HepG2 (cell line): ENCODE measurements around the gene TCF23. TPM values are rescaled to one million over a fixed set of nuclear protein-coding genes. Genes with fewer than 3 reads are reported as not detected.

Experiments
- KDM5A ChIP-seq: fragments of 200-600 bp; sonication (generic); IDR thresholded peaks from 2 replicates; pipeline ENCODE4 v1.7.0; 2018; ENCODE audit warnings: antibody characterized with exemption, mild to moderate bottlenecking, low read length, borderline replicate concordance
- MXI1 ChIP-seq: IDR thresholded peaks from 3 replicates; pipeline ENCODE4 v1.6.1; 2012; ENCODE audit warnings: low read depth, low read length, inconsistent platforms, borderline replicate concordance
- SMYD3 ChIP-seq: sonication (generic); formaldehyde crosslinking; IDR thresholded peaks from 2 replicates; pipeline ENCODE4 v1.8.1; 2023; ENCODE audit warnings: mild to moderate bottlenecking, missing genetic modification reagents
- ZKSCAN5 ChIP-seq: sonication (generic); formaldehyde crosslinking; IDR thresholded peaks from 2 replicates; pipeline ENCODE4 v1.5.1; 2020; ENCODE audit warnings: mild to moderate bottlenecking, missing genetic modification reagents
- ZMYM2 ChIP-seq: sonication (generic); formaldehyde crosslinking; IDR thresholded peaks from 2 replicates; pipeline ENCODE4 v1.8.0; 2022; ENCODE audit warnings: mild to moderate bottlenecking, missing genetic modification reagents
- ZNF136 ChIP-seq: sonication (generic); formaldehyde crosslinking; IDR thresholded peaks from 2 replicates; pipeline ENCODE4 v1.8.1; 2022; ENCODE audit warnings: low read depth, mild to moderate bottlenecking, moderate library complexity, missing genetic modification reagents
- ZNF264 ChIP-seq: sonication (generic); formaldehyde crosslinking; IDR thresholded peaks from 2 replicates; pipeline ENCODE4 v1.4.0; 2020; ENCODE audit warnings: missing genetic modification reagents
- polyA plus RNA-seq, 8 experiments: library from polyadenylated mRNA; depleted of rRNA in 3 of 8; stranded (reverse) in 7 of 8; unstranded in 1 of 8; fragments of >200 nt; fragmentation: Illumina TruSeq in 4 of 8; extraction: Trizol in 4 of 8; gene quantifications; 2 replicates each; pipeline versions ENCODE4 v1.2.1 to v1.2.3, GENCODE V29; 2011 to 2016; ENCODE audit warnings: low read depth in 4 of 8, missing spikeins in 1 of 8, mixed read lengths in 1 of 8; ENCODE audit not compliant: insufficient read depth in 1 of 8
- total RNA-seq, 5 experiments: library from RNA; depleted of rRNA; stranded (reverse); fragments of >200 nt; fragmentation: Illumina TruSeq; extraction: Trizol; gene quantifications; 2 replicates each; pipeline ENCODE4 v1.2.3, GENCODE V29; 2016; ENCODE audit warnings: low read depth in 1 of 5
- TF ChIP-seq, protein P1 (sequence below): fragments of 450-650 bp; IDR thresholded peaks from 2 replicates; pipeline ENCODE4 v1.6.1; 2016
- TF ChIP-seq, protein P2 (sequence below): sonication (generic); formaldehyde crosslinking; IDR thresholded peaks from 2 replicates; pipeline ENCODE4 v1.5.1; 2020; ENCODE audit warnings: mild to moderate bottlenecking, missing genetic modification reagents, moderate library complexity
- TF ChIP-seq, protein P3 (sequence below): IDR thresholded peaks from 2 replicates; pipeline ENCODE4 v1.6.1; 2016; ENCODE audit warnings: low read depth, missing genetic modification reagents, missing compliant biosample characterization
- TF ChIP-seq, protein P4 (sequence below): sonication (generic); formaldehyde crosslinking; IDR thresholded peaks from 2 replicates; pipeline ENCODE4 v1.4.0; 2020; ENCODE audit warnings: missing genetic modification reagents

The TCF23 gene
- total and polyA plus RNA-seq, 2 of the 13 experiments (the other 11 are each of a cell fraction or from before 2014, with no cell fraction given): 0.02 to 1.4 TPM

DNA sequence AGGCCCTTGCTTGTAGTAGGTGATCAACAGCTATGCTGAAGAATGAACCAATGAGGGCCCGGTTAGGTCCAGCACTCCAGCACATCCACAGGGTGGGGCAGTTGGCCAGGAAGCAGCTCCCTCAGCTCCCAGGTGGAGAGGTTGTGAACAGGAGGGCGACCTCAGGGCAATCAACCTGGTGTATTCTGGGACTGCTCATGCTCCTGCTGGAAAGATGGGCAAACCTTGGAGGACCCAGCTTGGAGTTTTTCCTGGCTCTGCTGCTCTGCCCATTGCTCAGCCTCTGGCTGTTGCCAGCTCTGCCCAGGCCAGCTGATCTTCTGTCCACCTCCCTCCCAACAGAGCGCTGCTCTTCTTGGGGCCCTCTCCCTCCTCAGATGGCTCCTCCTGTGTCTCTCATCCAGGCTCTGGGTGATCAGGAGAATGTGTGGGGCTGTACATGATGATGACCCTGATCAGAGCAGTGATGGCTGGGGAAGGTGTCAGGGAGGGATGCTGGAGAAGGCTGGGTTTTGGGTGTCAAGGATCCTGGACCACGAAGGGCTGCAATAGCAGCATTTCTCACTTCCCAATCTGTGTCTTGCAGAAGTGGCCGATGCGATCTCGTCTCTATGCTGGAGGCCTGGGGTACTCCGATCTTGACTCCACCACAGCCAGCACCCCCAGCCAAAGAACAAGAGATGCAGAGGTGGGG lies 3.4 kb downstream of the TCF23 start (continued):
- TF ChIP-seq, protein P1, sequence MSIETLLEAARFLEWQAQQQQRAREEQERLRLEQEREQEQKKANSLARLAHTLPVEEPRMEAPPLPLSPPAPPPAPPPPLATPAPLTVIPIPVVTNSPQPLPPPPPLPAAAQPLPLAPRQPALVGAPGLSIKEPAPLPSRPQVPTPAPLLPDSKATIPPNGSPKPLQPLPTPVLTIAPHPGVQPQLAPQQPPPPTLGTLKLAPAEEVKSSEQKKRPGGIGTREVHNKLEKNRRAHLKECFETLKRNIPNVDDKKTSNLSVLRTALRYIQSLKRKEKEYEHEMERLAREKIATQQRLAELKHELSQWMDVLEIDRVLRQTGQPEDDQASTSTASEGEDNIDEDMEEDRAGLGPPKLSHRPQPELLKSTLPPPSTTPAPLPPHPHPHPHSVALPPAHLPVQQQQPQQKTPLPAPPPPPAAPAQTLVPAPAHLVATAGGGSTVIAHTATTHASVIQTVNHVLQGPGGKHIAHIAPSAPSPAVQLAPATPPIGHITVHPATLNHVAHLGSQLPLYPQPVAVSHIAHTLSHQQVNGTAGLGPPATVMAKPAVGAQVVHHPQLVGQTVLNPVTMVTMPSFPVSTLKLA: no peak
- TF ChIP-seq, protein P2, sequence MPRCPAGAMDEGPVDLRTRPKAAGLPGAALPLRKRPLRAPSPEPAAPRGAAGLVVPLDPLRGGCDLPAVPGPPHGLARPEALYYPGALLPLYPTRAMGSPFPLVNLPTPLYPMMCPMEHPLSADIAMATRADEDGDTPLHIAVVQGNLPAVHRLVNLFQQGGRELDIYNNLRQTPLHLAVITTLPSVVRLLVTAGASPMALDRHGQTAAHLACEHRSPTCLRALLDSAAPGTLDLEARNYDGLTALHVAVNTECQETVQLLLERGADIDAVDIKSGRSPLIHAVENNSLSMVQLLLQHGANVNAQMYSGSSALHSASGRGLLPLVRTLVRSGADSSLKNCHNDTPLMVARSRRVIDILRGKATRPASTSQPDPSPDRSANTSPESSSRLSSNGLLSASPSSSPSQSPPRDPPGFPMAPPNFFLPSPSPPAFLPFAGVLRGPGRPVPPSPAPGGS: no peak
- TF ChIP-seq ZNF136 (CRISPR knock-in tag) (peak; percentile 56; the same call in 1 of the 2 replicates), ZMYM2 (CRISPR knock-in tag) (no peak), SMYD3 (CRISPR knock-in tag) (no peak), ZKSCAN5 (CRISPR knock-in tag) (no peak), KDM5A (no peak), MXI1 (0 out of 3 replicates have a peak, but pooled peaks have one; percentile 15), ZNF264 (no peak)
- TF ChIP-seq, protein P3, sequence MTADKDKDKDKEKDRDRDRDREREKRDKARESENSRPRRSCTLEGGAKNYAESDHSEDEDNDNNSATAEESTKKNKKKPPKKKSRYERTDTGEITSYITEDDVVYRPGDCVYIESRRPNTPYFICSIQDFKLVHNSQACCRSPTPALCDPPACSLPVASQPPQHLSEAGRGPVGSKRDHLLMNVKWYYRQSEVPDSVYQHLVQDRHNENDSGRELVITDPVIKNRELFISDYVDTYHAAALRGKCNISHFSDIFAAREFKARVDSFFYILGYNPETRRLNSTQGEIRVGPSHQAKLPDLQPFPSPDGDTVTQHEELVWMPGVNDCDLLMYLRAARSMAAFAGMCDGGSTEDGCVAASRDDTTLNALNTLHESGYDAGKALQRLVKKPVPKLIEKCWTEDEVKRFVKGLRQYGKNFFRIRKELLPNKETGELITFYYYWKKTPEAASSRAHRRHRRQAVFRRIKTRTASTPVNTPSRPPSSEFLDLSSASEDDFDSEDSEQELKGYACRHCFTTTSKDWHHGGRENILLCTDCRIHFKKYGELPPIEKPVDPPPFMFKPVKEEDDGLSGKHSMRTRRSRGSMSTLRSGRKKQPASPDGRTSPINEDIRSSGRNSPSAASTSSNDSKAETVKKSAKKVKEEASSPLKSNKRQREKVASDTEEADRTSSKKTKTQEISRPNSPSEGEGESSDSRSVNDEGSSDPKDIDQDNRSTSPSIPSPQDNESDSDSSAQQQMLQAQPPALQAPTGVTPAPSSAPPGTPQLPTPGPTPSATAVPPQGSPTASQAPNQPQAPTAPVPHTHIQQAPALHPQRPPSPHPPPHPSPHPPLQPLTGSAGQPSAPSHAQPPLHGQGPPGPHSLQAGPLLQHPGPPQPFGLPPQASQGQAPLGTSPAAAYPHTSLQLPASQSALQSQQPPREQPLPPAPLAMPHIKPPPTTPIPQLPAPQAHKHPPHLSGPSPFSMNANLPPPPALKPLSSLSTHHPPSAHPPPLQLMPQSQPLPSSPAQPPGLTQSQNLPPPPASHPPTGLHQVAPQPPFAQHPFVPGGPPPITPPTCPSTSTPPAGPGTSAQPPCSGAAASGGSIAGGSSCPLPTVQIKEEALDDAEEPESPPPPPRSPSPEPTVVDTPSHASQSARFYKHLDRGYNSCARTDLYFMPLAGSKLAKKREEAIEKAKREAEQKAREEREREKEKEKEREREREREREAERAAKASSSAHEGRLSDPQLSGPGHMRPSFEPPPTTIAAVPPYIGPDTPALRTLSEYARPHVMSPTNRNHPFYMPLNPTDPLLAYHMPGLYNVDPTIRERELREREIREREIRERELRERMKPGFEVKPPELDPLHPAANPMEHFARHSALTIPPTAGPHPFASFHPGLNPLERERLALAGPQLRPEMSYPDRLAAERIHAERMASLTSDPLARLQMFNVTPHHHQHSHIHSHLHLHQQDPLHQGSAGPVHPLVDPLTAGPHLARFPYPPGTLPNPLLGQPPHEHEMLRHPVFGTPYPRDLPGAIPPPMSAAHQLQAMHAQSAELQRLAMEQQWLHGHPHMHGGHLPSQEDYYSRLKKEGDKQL: no peak
- TF ChIP-seq, protein P4, sequence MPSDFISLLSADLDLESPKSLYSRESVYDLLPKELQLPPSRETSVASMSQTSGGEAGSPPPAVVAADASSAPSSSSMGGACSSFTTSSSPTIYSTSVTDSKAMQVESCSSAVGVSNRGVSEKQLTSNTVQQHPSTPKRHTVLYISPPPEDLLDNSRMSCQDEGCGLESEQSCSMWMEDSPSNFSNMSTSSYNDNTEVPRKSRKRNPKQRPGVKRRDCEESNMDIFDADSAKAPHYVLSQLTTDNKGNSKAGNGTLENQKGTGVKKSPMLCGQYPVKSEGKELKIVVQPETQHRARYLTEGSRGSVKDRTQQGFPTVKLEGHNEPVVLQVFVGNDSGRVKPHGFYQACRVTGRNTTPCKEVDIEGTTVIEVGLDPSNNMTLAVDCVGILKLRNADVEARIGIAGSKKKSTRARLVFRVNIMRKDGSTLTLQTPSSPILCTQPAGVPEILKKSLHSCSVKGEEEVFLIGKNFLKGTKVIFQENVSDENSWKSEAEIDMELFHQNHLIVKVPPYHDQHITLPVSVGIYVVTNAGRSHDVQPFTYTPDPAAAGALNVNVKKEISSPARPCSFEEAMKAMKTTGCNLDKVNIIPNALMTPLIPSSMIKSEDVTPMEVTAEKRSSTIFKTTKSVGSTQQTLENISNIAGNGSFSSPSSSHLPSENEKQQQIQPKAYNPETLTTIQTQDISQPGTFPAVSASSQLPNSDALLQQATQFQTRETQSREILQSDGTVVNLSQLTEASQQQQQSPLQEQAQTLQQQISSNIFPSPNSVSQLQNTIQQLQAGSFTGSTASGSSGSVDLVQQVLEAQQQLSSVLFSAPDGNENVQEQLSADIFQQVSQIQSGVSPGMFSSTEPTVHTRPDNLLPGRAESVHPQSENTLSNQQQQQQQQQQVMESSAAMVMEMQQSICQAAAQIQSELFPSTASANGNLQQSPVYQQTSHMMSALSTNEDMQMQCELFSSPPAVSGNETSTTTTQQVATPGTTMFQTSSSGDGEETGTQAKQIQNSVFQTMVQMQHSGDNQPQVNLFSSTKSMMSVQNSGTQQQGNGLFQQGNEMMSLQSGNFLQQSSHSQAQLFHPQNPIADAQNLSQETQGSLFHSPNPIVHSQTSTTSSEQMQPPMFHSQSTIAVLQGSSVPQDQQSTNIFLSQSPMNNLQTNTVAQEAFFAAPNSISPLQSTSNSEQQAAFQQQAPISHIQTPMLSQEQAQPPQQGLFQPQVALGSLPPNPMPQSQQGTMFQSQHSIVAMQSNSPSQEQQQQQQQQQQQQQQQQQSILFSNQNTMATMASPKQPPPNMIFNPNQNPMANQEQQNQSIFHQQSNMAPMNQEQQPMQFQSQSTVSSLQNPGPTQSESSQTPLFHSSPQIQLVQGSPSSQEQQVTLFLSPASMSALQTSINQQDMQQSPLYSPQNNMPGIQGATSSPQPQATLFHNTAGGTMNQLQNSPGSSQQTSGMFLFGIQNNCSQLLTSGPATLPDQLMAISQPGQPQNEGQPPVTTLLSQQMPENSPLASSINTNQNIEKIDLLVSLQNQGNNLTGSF (CRISPR knock-in tag): no peak
